Spleen (tissue), 7 donors: ENCODE results near the gene FCHO1.
A peak's percentile ranks its signal among the peaks of the same experiment; 100 is the strongest.

Source experiments
- CTCF ChIP-seq, 11 experiments: fragments of 200-600 bp in 7 of 11; fragments of 450-650 bp in 4 of 11; sonication (generic) in 4 of 11; IDR thresholded peaks in 8 of 11; conservative IDR thresholded peaks in 3 of 11; 1 replicate in 7 of 11; 2 replicates in 4 of 11; pipeline versions ENCODE4 v1.4.0 to v1.8.0; 2016 to 2021; ENCODE audit warnings: antibody characterized with exemption in 11 of 11, inconsistent platforms in 4 of 11, mild to moderate bottlenecking in 1 of 11
- POLR2A ChIP-seq, 3 donors: fragments of 450-650 bp; IDR thresholded peaks; one replicate each; pipeline ENCODE4 v1.5.1; 2017; ENCODE audit warnings: antibody characterized with exemption in 3 of 3, mild to moderate bottlenecking in 1 of 3
- POLR2AphosphoS5 ChIP-seq, 3 donors: sonication (generic); formaldehyde crosslinking; IDR thresholded peaks; one replicate each; pipeline ENCODE4 v1.5.1; 2017; ENCODE audit warnings: antibody characterized with exemption in 3 of 3
- donor health status: DM: no; HTN: no; CAD: no; lungs with moderate emphysema.
- donor health status: DM: no; HTN: no; CAD: no.
- donor health status: DM: no; HTN: no; CAD: no.

- TF ChIP-seq CTCF (IDR thresholded peaks at IDR 0.05 in 8 of 11, conservative IDR thresholded peaks at IDR 0.05 in 3 of 11) (no peak), POLR2AphosphoS5 (IDR thresholded peaks at IDR 0.05) (peak in 2 of 3 donors; percentile 29 to 71), POLR2A (IDR thresholded peaks at IDR 0.05) (no peak)
Measured at GRCh38 chr19:17830567-17831418, 79.5 kb downstream of the FCHO1 start.
